Cardiac fibroblast (primary cell): ENCODE measurements around the gene DNAJB14.

ENCODE experiments used
- DNase-seq, 2 donors: peaks; one replicate each; pipeline versions ENCODE4 v3.0.0 to v3.0.0-alpha.2; 2010; ENCODE audit warnings: low read depth in 2 of 2
- H3K4me3 ChIP-seq, 2 donors: replicated peaks in 1 of 2; 1 replicate in 1 of 2; 2 replicates in 1 of 2; pipeline ENCODE4 v1.5.1; 2011; ENCODE audit warnings: low read depth in 2 of 2, low read length in 2 of 2, mild to moderate bottlenecking in 2 of 2, moderate library complexity in 1 of 2
- TF ChIP-seq, protein P1 (sequence below): IDR thresholded peaks from one replicate; pipeline ENCODE4 v1.5.1; 2011; ENCODE audit warnings: low read depth, mild to moderate bottlenecking, low read length, inconsistent platforms

Gene DNAJB14

DNA sequence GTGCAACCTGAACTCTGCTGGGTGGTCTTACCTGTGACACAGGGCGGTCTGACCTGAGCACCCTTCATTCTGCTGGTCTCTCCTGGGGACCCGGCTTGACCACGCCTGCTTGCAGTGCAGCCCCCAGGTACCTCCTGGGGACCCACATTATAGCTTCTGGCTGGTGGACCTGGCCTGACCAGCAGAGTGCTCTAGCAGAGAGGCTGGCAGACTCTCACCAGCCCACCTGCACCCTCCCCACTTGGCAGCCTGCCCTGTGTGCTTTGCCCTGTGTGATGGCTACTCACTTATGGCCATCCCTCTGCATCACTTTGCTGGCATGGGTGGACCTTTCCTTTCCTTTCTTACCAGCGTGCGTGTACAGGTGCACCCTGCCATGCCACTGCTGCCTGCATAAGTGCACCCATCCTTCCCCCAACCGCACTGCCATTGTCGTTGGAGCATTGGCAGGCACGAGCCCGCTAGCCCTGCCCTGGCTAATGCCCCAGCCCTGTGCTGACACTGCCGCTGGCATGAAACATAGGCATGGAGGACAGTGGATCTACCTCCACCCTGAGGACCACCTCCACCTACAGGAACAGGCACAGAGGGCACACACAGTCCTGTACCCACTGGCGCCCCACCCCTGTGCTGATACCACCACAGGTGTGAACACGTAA, 25.2 kb upstream of the DNAJB14 start:
- H3K4me3 ChIP-seq: no peak overlapping the region
- TF ChIP-seq, protein P1, sequence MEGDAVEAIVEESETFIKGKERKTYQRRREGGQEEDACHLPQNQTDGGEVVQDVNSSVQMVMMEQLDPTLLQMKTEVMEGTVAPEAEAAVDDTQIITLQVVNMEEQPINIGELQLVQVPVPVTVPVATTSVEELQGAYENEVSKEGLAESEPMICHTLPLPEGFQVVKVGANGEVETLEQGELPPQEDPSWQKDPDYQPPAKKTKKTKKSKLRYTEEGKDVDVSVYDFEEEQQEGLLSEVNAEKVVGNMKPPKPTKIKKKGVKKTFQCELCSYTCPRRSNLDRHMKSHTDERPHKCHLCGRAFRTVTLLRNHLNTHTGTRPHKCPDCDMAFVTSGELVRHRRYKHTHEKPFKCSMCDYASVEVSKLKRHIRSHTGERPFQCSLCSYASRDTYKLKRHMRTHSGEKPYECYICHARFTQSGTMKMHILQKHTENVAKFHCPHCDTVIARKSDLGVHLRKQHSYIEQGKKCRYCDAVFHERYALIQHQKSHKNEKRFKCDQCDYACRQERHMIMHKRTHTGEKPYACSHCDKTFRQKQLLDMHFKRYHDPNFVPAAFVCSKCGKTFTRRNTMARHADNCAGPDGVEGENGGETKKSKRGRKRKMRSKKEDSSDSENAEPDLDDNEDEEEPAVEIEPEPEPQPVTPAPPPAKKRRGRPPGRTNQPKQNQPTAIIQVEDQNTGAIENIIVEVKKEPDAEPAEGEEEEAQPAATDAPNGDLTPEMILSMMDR: no peak
- DNase-seq: no peak

DNA sequence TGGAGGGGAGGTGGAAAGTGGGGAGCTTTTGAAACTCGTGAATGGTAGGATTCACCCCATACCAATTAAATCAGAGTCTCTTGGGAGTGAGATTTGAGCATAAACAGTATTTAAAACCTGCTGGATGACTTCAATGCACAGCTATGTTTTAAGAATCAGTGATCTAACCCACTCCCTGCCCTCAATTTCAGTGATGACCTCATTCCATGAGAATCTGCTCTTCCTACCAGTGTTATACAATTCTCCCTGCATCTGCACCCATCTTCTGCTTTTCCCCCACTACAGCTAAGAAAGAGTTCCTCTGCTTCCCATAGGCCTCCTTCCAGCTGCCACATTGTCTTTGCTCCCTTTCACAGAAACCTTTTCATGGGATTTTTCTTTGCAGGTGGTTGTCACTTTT, 21.9 kb upstream of the DNAJB14 start:
- peak in 1 of 2 donors; percentile 85 for DNase-seq
- TF ChIP-seq, protein P1: no peak
- H3K4me3 ChIP-seq: no peak overlapping the region

DNA sequence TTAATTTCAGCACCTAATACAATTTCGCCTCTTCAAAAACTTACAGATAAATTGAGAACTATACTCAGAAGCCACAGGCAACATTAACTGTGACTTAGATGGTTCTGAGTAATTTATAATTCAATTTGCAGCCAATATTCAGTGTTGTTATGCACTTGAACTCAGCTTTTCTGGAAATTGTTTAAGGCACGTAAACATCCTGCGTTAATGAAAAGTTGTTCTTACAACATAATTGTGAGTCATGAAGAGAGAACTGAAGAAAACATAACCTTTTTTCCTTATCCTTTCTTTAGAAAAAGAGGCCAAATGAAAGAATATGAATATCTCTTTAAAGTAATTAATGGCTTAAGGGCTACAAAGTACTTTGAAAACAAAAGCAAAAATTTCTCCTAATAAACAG, 20.3 kb upstream of the DNAJB14 start:
- peak in 1 of 2 donors; percentile 58 for DNase-seq
- H3K4me3 ChIP-seq: no peak overlapping the region
- TF ChIP-seq, protein P1: no peak

DNA sequence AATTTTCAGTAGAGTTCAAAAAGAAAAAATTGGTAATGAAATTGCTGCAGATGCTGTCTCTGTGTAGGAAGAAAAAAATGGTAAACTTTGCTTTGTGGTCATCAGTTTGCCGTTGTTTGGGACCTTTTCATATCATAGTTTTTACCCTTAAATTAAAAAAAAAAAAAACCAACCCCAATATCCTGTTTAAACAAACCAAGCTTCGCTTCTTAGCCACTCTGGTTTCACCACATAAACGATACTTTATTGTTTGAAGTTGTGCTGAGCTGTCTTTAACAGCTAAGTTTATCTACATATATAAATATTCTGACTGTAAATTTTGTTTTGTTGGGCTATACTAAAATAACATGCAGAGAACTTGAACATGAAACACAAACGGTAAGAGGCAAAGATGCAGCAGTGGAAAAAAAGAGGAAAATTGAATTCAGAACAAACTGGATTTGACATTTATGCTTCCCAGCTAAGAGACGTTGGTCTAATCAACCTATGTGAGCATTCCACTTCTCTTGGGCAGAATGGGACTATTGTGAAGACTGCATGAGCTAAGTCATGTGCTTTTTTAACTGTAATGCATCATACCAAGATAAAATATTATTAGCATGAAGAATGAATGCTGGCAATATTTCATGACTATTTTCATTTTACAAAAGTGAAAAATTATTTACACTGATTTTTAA, 19.4 kb upstream of the DNAJB14 start:
- DNase-seq: peak in 1 of 2 donors; percentile 12
- no peak overlapping the region for H3K4me3 ChIP-seq
- TF ChIP-seq, protein P1: no peak

DNA sequence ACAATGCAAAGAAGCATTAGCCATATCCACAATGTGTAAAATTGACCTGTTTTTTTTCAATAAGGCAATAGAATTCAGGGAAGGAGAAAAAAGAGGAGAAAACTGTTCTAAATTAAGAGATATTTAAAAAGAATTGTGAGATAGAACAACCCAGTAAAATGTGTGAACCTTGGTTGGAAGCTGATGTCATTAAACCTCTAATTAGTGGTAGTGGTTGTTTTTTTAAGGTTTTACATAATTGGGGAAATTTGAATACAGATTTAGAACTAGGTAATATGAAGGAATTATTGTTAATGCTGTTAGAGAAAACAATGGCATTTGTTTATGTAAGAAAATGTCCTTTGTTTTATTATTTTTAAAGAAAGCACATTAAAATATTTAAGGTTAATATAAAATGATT, 18.8 kb upstream of the DNAJB14 start:
- TF ChIP-seq, protein P1: no peak
- H3K4me3 ChIP-seq: no peak overlapping the region
- no peak for DNase-seq

DNA sequence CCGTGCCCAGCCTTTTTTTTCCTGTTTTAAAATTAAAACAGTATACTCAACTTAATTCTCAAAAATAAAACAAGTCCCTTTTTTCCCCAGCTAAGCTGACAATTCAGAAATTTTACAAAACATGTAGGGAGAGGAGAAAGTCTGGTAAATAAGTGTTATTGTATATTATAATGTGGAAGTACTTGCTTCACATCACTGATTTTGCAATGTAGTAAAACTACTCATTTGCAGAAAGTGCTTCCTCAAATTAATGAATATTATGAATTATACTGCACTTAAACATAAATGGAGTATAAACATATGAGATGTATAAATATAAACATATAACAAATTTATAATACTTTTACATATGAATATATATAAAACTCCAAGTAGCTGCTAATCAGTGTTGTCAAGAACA, 15.3 kb upstream of the DNAJB14 start:
- TF ChIP-seq, protein P1: no peak
- no peak overlapping the region for H3K4me3 ChIP-seq
- DNase-seq: no peak
